HG03280 (cell line): ENCODE results near the gene ATF7IP.
A peak's percentile ranks its signal among the peaks of the same experiment; 100 is the strongest.
"Not testable (repeated sequence)": the region's sequence is repeated elsewhere in the genome, so short reads cannot be mapped to it uniquely, and the experiment has no call there.

Experiments used
- ATAC-seq: cut with Tn5 transposase; IDR thresholded peaks from one replicate; pipeline ENCODE4 v1.9.1; 2021; ENCODE audit warnings: mild to moderate bottlenecking, moderate library complexity; ENCODE audit not compliant: unreplicated experiment

The ATF7IP gene, protein sequence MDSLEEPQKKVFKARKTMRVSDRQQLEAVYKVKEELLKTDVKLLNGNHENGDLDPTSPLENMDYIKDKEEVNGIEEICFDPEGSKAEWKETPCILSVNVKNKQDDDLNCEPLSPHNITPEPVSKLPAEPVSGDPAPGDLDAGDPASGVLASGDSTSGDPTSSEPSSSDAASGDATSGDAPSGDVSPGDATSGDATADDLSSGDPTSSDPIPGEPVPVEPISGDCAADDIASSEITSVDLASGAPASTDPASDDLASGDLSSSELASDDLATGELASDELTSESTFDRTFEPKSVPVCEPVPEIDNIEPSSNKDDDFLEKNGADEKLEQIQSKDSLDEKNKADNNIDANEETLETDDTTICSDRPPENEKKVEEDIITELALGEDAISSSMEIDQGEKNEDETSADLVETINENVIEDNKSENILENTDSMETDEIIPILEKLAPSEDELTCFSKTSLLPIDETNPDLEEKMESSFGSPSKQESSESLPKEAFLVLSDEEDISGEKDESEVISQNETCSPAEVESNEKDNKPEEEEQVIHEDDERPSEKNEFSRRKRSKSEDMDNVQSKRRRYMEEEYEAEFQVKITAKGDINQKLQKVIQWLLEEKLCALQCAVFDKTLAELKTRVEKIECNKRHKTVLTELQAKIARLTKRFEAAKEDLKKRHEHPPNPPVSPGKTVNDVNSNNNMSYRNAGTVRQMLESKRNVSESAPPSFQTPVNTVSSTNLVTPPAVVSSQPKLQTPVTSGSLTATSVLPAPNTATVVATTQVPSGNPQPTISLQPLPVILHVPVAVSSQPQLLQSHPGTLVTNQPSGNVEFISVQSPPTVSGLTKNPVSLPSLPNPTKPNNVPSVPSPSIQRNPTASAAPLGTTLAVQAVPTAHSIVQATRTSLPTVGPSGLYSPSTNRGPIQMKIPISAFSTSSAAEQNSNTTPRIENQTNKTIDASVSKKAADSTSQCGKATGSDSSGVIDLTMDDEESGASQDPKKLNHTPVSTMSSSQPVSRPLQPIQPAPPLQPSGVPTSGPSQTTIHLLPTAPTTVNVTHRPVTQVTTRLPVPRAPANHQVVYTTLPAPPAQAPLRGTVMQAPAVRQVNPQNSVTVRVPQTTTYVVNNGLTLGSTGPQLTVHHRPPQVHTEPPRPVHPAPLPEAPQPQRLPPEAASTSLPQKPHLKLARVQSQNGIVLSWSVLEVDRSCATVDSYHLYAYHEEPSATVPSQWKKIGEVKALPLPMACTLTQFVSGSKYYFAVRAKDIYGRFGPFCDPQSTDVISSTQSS

GRCh38 chr12:14365294-14366208 is at the start of gene ATF7IP:
ATF7IP (plus strand) TSS chr12:14365682; CDS start chr12:14423916, 58,234 bp downstream.
- ATAC-seq = peak; percentile 72

- ATAC-seq = no peak
Measured at GRCh38 chr12:14317362-14318146, 47.9 kb upstream of the ATF7IP start.

- ATAC-seq = not testable (repeated sequence)
Measured at GRCh38 chr12:14319704-14320427, 45.6 kb upstream of the ATF7IP start.

GRCh38 chr12:14322403-14322802 is 43.1 kb upstream of the ATF7IP start:
- no peak for ATAC-seq

DNA sequence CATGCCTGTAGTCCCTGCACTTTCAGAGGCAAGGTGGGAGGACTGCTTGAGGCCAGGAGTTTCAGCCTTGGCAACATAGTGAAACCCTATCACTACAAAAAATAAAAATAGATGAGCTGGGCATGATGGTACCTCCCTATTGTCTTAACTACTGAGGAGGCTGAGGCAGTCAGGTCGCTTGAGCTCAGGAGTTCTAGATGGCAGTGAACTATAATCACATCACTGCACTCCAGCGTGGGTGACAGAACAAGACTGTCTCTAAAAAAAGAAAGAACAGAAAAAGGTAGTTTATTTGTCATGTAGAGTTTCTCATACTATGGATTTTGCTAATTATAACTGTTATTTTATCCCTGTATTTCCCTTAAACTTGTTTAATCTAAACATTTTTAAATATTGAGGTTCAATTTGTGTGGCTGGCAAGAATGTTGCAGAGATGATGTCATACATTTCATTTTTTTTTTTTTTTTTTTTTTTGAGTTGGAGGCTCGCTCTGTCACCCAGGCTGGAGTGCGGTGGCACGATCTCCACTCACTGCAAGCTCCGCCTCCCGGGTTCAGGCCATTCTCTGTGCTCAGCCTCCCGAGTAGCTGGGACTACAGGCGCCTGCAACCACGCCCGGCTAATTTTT is 39.7 kb upstream of the ATF7IP start:
- no peak for ATAC-seq

DNA sequence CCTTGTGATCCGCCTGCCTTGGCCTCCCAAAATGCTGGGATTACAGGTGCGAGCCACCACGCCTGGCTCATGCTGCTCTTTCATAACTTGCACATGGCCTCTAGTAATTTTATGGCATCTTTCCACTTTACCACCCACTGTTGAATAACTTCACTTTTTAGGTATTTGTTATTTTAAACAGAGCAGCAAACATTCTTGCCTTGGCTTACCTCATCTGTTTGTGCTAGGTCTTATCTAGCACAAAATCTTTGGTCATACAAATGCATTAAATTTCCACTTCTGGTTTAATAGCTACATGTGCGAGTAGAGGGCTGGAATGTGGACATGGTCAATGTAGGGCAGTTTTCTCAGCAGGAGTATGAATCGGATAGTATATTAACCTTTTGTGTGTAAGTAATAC is 38.8 kb upstream of the ATF7IP start:
- ATAC-seq = no peak

GRCh38 chr12:14327711-14328110 is 37.8 kb upstream of the ATF7IP start:
- ATAC-seq = no peak

GRCh38 chr12:14332482-14332881 is 33.0 kb upstream of the ATF7IP start:
- ATAC-seq = no peak

- ATAC-seq = no peak
Measured at GRCh38 chr12:14340371-14340770, 25.1 kb upstream of the ATF7IP start.

- ATAC-seq = not testable (repeated sequence)
Measured at GRCh38 chr12:14351524-14351923, 14.0 kb upstream of the ATF7IP start.

GRCh38 chr12:14352066-14352465 is 13.4 kb upstream of the ATF7IP start:
- not testable (repeated sequence) for ATAC-seq

DNA sequence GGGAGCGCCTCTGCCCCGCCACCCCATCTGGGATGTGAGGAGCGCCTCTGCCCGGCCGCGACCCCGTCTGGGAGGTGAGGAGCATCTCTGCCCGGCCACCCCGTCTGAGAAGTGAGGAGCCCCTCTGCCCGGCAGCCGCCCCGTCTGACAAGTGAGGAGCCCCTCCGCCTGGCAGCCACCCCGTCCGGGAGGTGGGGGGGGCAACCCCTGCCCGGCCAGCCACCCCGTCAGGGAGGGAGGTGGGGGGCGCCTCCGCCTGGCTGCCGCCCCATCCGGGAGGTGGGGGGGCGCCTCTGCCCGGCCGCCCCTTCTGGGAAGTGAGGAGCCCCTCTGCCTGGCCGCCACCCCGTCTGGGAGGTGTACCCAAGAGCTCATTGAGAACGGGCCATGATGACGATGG is 10.8 kb upstream of the ATF7IP start:
- not testable (repeated sequence) for ATAC-seq

- no peak for ATAC-seq
Measured at GRCh38 chr12:14356147-14356546, 9.3 kb upstream of the ATF7IP start.

DNA sequence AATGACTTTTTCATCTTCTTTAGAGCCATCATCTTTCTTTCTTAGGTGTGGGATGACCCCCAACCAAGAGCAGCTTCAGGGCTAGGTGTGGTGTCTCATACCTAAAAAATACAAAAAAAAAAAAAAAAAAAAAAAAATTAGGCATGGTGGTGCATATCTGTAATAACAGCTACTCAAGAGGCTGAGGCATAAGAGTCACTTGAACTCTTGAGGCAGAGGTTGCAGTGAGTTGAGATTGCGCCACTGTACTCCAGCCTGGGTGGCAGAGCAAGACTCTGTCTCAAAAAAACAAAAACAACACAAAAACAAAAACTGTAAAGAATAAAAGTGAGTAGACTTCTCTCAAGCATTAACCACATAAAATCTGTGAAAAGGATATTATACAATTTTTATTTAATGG is 8.0 kb upstream of the ATF7IP start:
- ATAC-seq = no peak

- no peak for ATAC-seq
Measured at GRCh38 chr12:14362352-14362751, 3.1 kb upstream of the ATF7IP start.

DNA sequence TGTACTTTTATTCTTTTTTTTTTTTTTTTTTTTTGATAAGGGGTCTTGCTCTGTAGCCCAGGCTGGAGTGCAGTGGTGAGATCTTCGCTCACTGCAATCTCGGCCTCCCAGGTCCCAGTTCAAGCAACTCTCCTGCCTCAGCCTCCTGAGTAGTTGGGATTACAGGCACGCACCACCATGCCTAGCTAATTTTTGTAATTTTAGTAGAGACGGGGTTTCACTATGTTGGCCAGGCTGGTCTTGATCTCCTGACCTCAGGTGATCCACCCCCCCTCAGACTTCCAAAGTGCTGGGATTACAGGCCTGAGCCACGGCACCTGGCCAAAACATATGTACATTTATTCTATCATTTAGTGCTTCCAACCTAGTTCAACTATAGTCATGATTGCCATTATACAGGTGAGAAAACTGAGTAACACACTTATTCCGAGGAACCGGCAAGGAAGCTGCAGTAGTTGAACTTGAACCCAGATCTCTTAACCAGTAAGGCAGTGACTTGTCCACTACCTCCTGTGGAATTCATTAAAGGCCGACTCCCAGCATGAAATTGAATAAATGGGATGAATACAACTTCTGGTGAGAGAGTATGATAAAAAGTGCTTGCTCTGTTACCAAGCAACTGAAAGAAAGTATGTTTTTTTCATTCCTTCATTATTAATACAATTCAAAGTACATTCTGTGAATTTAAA is 755 bp upstream of the ATF7IP start:
- ATAC-seq = no peak

GRCh38 chr12:14366209-14367039 is 942 bp downstream of the ATF7IP start:
- no peak for ATAC-seq
